Loucy (cell line): ENCODE measurements around the gene EVX1.

Experiments
- CTCF ChIP-seq: fragments of 200-600 bp; sonication (generic); conservative IDR thresholded peaks from 2 replicates; pipeline ENCODE4 v1.5.1; 2014; ENCODE audit warnings: mild to moderate bottlenecking, antibody characterized with exemption, low read length
- EZH2phosphoT487 ChIP-seq: fragments of 200-600 bp; IDR thresholded peaks from 2 replicates; pipeline ENCODE4 v1.6.1; 2018; ENCODE audit warnings: antibody characterized with exemption, mild to moderate bottlenecking, moderate library complexity, borderline replicate concordance

GRCh38 chr7:27262121-27262520 is 19.5 kb downstream of the EVX1 start:
- TF ChIP-seq CTCF = no peak
- TF ChIP-seq EZH2phosphoT487 = no peak
